GM12892 (cell line): ENCODE measurements around the gene CUL7.

Source experiments
- POLR2A ChIP-seq: IDR thresholded peaks from 2 replicates; pipeline ENCODE4 v1.6.1; 2011; ENCODE audit warnings: low read depth, low read length, control low read depth
- POLR2AphosphoS5 ChIP-seq: IDR thresholded peaks from 2 replicates; pipeline ENCODE4 v1.6.1; 2011; ENCODE audit warnings: low read depth, low read length, control low read depth
- TAF1 ChIP-seq: IDR thresholded peaks from 2 replicates; pipeline ENCODE4 v1.6.1; 2011; ENCODE audit warnings: low read depth, mild to moderate bottlenecking, control low read depth, low read length, borderline replicate concordance

DNA sequence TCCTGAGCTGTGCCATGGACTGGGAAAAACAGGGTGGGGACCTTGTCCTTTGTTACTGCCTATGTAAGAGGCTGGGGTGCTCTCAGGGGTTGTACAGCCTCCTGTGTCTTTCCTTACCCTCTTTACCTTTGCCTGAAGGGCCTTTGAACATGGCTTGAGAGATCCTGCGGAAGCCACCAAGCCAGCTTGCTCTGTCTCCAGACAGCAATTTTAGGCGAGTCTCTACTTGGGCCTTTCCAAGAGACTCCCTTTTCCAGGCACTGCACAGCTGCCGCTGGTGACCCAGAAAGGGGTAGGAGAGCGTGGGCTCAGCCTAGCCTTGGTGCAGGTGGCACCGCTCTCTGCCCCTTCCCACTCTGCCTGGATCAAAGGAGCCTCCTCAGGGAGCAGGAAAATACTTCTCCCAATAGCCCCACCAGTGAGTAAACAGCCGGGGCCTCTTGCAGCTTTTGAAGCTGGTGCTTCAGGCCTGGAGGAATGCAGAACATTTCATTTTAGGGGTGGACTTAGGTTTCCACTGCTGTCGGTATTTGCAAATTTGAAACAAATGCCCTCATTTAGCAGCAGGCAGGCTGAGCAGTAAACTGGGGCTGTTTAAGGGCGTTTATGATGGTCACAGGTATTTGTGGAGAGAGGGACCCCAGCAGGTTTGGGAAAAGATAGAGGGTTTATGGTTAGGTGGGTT is 36.4 kb upstream of the CUL7 start:
- TF ChIP-seq POLR2A, result no peak
- no peak for TF ChIP-seq POLR2AphosphoS5
- no peak for TF ChIP-seq TAF1
